ENCODE measurements around the gene SYCE1.
"Not testable (repeated sequence)": the region's sequence is repeated elsewhere in the genome, so short reads cannot be mapped to it uniquely, and the experiment has no call there.

The SYCE1 gene

GRCh38 chr10:133555521-133555920 is 9.9 kb downstream of the SYCE1 start:
- no peak overlapping the region for H3K4me3 ChIP-seq (ENCODE audit: severe bottlenecking)
- H3K27me3 ChIP-seq (ENCODE audit: insufficient read depth, poor library complexity, severe bottlenecking), result peaks cover 14% of the 10 kb centered on the region
- H3K9me3 ChIP-seq (ENCODE audit: severe bottlenecking), result no peaks in the 10 kb centered on the region
- H3K27ac ChIP-seq (ENCODE audit: poor library complexity, severe bottlenecking), result no peak overlapping the region
- H3K36me3 ChIP-seq (ENCODE audit: low read depth), result no peaks in the 10 kb centered on the region
- TF ChIP-seq, protein P1, sequence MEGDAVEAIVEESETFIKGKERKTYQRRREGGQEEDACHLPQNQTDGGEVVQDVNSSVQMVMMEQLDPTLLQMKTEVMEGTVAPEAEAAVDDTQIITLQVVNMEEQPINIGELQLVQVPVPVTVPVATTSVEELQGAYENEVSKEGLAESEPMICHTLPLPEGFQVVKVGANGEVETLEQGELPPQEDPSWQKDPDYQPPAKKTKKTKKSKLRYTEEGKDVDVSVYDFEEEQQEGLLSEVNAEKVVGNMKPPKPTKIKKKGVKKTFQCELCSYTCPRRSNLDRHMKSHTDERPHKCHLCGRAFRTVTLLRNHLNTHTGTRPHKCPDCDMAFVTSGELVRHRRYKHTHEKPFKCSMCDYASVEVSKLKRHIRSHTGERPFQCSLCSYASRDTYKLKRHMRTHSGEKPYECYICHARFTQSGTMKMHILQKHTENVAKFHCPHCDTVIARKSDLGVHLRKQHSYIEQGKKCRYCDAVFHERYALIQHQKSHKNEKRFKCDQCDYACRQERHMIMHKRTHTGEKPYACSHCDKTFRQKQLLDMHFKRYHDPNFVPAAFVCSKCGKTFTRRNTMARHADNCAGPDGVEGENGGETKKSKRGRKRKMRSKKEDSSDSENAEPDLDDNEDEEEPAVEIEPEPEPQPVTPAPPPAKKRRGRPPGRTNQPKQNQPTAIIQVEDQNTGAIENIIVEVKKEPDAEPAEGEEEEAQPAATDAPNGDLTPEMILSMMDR (IDR thresholded peaks at IDR 0.05; ENCODE audit: poor library complexity, severe bottlenecking), result no peak
- ATAC-seq (ENCODE audit: low read depth) (no peak), DNase-seq (ENCODE audit: low spot score) (no peak)
- no peaks in the 10 kb centered on the region for H3K4me1 ChIP-seq (ENCODE audit: insufficient read depth, poor library complexity, severe bottlenecking)

DNA sequence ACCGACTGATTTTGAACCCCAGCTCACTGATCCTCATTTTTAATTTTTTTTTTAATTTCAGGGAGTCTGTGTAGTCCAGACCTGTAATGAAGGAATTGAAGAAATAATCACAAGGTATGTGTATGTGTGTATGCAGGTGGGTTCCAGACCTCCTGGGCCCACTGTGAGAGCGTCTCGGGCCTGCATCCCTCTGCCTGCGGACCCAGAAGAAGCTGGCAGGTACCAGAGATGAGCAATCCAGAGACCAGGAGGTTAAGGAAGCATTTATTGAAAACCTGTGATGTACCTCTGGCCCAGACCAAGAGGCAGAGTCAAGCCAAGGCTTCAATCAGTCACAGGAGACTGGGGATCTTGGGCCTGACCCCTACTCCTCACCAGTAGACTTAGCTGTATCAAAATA is 10.8 kb downstream of the SYCE1 start:
- Histone ChIP-seq H3K27ac (ENCODE audit: poor library complexity, severe bottlenecking) (no peak overlapping the region), H3K36me3 (ENCODE audit: low read depth) (no peaks in the 10 kb centered on the region), H3K9me3 (ENCODE audit: severe bottlenecking) (no peaks in the 10 kb centered on the region), H3K4me1 (ENCODE audit: insufficient read depth, poor library complexity, severe bottlenecking) (no peaks in the 10 kb centered on the region), H3K4me3 (ENCODE audit: severe bottlenecking) (no peak overlapping the region), H3K27me3 (ENCODE audit: insufficient read depth, poor library complexity, severe bottlenecking) (peaks cover 7% of the 10 kb centered on the region)
- DNase-seq (ENCODE audit: low spot score) (no peak), ATAC-seq (ENCODE audit: low read depth) (no peak)
- TF ChIP-seq, protein P1 (IDR thresholded peaks at IDR 0.05; ENCODE audit: poor library complexity, severe bottlenecking), result no peak

DNA sequence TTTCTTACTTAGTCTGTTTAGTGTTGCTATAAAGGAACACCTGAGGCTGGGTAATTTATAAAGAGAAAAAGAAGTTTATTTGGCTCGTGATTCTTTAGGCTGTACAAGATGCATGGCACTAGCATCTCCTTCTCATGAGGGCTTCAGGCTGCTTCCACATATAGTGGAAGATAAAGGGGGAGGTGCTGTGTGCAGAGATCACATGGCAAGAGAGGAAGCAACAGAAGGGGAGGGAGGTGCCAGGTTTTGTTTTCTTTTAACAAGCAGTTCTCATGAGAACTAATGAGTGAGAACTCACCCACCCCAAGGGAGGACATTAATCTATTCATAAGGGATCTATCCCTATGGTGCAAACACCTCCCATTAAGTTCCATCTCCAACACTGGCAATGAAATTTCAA is 20.9 kb downstream of the SYCE1 start:
- ATAC-seq (ENCODE audit: low read depth) (no peak), DNase-seq (ENCODE audit: low spot score) (no peak)
- Histone ChIP-seq H3K4me3 (ENCODE audit: severe bottlenecking) (no peak overlapping the region), H3K27me3 (ENCODE audit: insufficient read depth, poor library complexity, severe bottlenecking) (no peaks in the 10 kb centered on the region), H3K27ac (ENCODE audit: poor library complexity, severe bottlenecking) (no peak overlapping the region), H3K9me3 (ENCODE audit: severe bottlenecking) (no peaks in the 10 kb centered on the region), H3K36me3 (ENCODE audit: low read depth) (no peaks in the 10 kb centered on the region), H3K4me1 (ENCODE audit: insufficient read depth, poor library complexity, severe bottlenecking) (no peaks in the 10 kb centered on the region)
- TF ChIP-seq, protein P1 (IDR thresholded peaks at IDR 0.05; ENCODE audit: poor library complexity, severe bottlenecking), result no peak

GRCh38 chr10:133541441-133541975 is 23.9 kb downstream of the SYCE1 start:
- H3K9me3 ChIP-seq (ENCODE audit: severe bottlenecking); H3K4me1 ChIP-seq (ENCODE audit: insufficient read depth, poor library complexity, severe bottlenecking); H3K36me3 ChIP-seq (ENCODE audit: low read depth); ATAC-seq (ENCODE audit: low read depth); DNase-seq (ENCODE audit: low spot score); H3K4me3 ChIP-seq (ENCODE audit: severe bottlenecking); H3K27ac ChIP-seq (ENCODE audit: poor library complexity, severe bottlenecking); H3K27me3 ChIP-seq (ENCODE audit: insufficient read depth, poor library complexity, severe bottlenecking): not testable (repeated sequence)

DNA sequence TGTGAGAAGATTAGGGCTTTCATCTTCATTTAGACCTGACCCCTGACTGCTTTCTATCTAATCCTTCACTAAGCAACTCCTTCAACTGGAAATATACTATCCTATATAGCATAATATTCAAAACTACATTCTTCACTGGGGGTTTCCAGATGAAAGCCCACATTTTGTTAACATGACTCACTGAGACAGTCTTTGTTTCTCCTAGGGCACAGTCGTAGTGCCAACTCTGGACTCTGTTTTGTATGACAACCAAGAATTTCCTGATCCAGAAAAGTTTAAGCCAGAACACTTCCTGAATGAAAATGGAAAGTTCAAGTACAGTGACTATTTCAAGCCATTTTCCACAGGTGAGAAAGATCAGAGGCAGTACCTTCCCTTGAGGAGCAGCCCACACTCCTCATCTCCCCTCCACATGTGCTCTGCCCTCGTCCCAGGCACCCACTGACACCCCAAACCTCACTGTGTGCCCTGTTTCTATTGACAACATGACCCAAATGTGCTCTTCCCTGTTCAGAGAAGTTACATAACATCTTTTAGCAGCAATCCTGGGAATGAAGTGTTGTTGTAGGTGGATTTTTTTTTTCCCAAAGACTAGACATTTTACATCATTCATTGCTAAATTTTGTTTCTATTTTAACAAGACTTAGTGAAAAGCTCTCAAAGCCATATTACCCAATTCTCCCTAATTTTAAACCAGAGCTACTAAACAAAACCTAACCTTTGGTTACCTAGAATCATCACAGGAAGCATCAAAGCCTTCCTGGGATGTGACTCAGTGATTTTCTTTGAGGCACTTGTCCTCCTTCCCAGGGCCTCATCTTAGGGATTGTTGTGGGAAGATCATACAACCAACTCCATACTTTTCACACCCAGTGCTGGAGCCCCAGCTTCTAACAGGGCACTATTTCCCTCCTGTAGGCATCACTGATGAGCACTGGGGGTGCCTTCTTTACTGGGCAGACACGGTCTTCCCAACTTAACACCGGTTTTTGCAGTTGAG is 27.5 kb downstream of the SYCE1 start:
- H3K9me3 ChIP-seq (ENCODE audit: severe bottlenecking), result no peaks in the 10 kb centered on the region
- ATAC-seq (ENCODE audit: low read depth) (no peak), DNase-seq (ENCODE audit: low spot score) (no peak)
- H3K4me3 ChIP-seq (ENCODE audit: severe bottlenecking), result no peak overlapping the region
- no peaks in the 10 kb centered on the region for H3K27me3 ChIP-seq (ENCODE audit: insufficient read depth, poor library complexity, severe bottlenecking)
- no peaks in the 10 kb centered on the region for H3K4me1 ChIP-seq (ENCODE audit: insufficient read depth, poor library complexity, severe bottlenecking)
- H3K27ac ChIP-seq (ENCODE audit: poor library complexity, severe bottlenecking), result no peak overlapping the region
- no peaks in the 10 kb centered on the region for H3K36me3 ChIP-seq (ENCODE audit: low read depth)
- TF ChIP-seq, protein P1 (IDR thresholded peaks at IDR 0.05; ENCODE audit: poor library complexity, severe bottlenecking), result no peak

All from RWPE2 (cell line).